Endothelial cell of umbilical vein (primary cell): ENCODE data around the gene SPRED3. TPM values are rescaled to one million over a fixed set of nuclear protein-coding genes. Genes with fewer than 3 reads are reported as not detected.

Experiments used
- BruUV-seq: library from RNA; stranded (reverse); fragments of 400-500 nt; replicated peaks from 2 replicates; lab custom pipeline; 2021; lab: Mats Ljungman, UMichigan
- CTCF ChIA-PET: fragments of 300-600, 350-600 bp; sonication (Branson Sonifier 250); formaldehyde crosslinking; loops from one replicate; lab custom pipeline; 2021; ENCODE audit warnings: antibody characterized with exemption, inconsistent platforms; lab: Charles Lee
- POLR2A ChIA-PET: fragments of 300-600, 350-600 bp; sonication (Branson Sonifier 250); formaldehyde crosslinking; loops from one replicate; lab custom pipeline; 2021; ENCODE audit warnings: antibody characterized with exemption, inconsistent platforms; lab: Charles Lee
- DNase-seq: peaks from one replicate; pipeline ENCODE4 v3.0.0-alpha.2; 2011; ENCODE audit warnings: low read depth, low spot score
- FAIRE-seq: peaks from 2 replicates; lab custom pipeline; 2011; peaks lifted over from hg19 to GRCh38; lab: Jason Lieb, UNC
- H2AFZ ChIP-seq: 2 replicates; pipeline ENCODE4 v1.6.0; 2012; ENCODE audit warnings: low read depth, low read length, control low read depth, inconsistent platforms
- H3K27ac ChIP-seq: 2 replicates; pipeline ENCODE4 v1.5.1; 2011; ENCODE audit warnings: low read depth, mild to moderate bottlenecking, control low read depth, low read length, moderate library complexity; ENCODE audit not compliant: insufficient read depth
- H3K27me3 ChIP-seq, 2 experiments: 2 replicates each; pipeline versions ENCODE4 v1.6.0 to v1.6.1; 2011; ENCODE audit warnings: low read length in 2 of 2, mixed read lengths in 1 of 2; ENCODE audit not compliant: control insufficient read depth in 2 of 2, insufficient read depth in 2 of 2
- H3K36me3 ChIP-seq, 2 experiments: 2 replicates in 1 of 2; 3 replicates in 1 of 2; pipeline ENCODE4 v1.5.1; 2011; ENCODE audit warnings: low read length in 2 of 2, mild to moderate bottlenecking in 1 of 2, moderate library complexity in 1 of 2; ENCODE audit not compliant: control insufficient read depth in 2 of 2, insufficient read depth in 2 of 2; ENCODE audit errors: extremely low read depth in 1 of 2
- H3K4me1 ChIP-seq: 3 replicates; pipeline ENCODE4 v1.5.1; 2011; ENCODE audit warnings: mild to moderate bottlenecking, low read length; ENCODE audit not compliant: control insufficient read depth, insufficient read depth; ENCODE audit errors: extremely low read depth
- H3K4me2 ChIP-seq: 2 replicates; pipeline ENCODE4 v1.6.1; 2011; ENCODE audit warnings: low read length, control low read depth, mixed read lengths; ENCODE audit not compliant: insufficient read depth
- H3K4me3 ChIP-seq, 3 experiments: fragments of 200-600 bp in 1 of 3; sonication (generic), shearing (Covaris generic) in 1 of 3; replicated peaks in 1 of 3; 2 replicates each; pipeline ENCODE4 v1.5.1; 2011 to 2016; ENCODE audit warnings: control low read depth in 3 of 3, low read length in 3 of 3, mild to moderate bottlenecking in 2 of 3, inconsistent platforms in 1 of 3, low read depth in 1 of 3, moderate library complexity in 1 of 3; ENCODE audit not compliant: insufficient read depth in 1 of 3
- H3K79me2 ChIP-seq: 2 replicates; pipeline ENCODE4 v1.6.0; 2012; ENCODE audit warnings: low read length, inconsistent platforms; ENCODE audit not compliant: control insufficient read depth, insufficient read depth
- H3K9ac ChIP-seq: replicated peaks from 2 replicates; pipeline ENCODE3; 2011; ENCODE audit warnings: low read length, control low read depth; ENCODE audit not compliant: insufficient read depth; ENCODE audit errors: extremely low read depth
- H3K9me1 ChIP-seq: replicated peaks from 3 replicates; pipeline ENCODE4 v1.6.0; 2011; ENCODE audit warnings: mild to moderate bottlenecking, low read length; ENCODE audit not compliant: control insufficient read depth, insufficient read depth; ENCODE audit errors: extremely low read depth
- H3K9me3 ChIP-seq: replicated peaks from 2 replicates; pipeline ENCODE4 v1.5.1; 2012; ENCODE audit warnings: low read length, inconsistent platforms; ENCODE audit not compliant: control insufficient read depth, insufficient read depth
- H4K20me1 ChIP-seq: replicated peaks from 2 replicates; pipeline ENCODE3; 2011; ENCODE audit warnings: mild to moderate bottlenecking, low read length; ENCODE audit not compliant: control insufficient read depth, insufficient read depth; ENCODE audit errors: extremely low read depth
- EZH2 ChIP-seq: IDR thresholded peaks from 2 replicates; pipeline ENCODE4 v1.6.1; 2012; ENCODE audit warnings: borderline replicate concordance, low read depth, mild to moderate bottlenecking, moderate library complexity, low read length, inconsistent platforms; ENCODE audit not compliant: severe bottlenecking
- FOS ChIP-seq: IDR thresholded peaks from 2 replicates; pipeline ENCODE4 v1.6.1; 2011; ENCODE audit warnings: mild to moderate bottlenecking, low read length, moderate library complexity, borderline replicate concordance; ENCODE audit not compliant: insufficient read depth
- GATA2 ChIP-seq: IDR thresholded peaks from 2 replicates; pipeline ENCODE4 v1.7.0; 2011; ENCODE audit warnings: low read depth, mild to moderate bottlenecking, moderate library complexity, mixed read lengths, low read length; ENCODE audit not compliant: insufficient read length, insufficient read depth
- JUN ChIP-seq: IDR thresholded peaks from 2 replicates; pipeline ENCODE4 v1.6.1; 2011; ENCODE audit warnings: borderline replicate concordance, low read depth; ENCODE audit not compliant: insufficient read length, insufficient read depth
- MYC ChIP-seq: IDR thresholded peaks from one replicate; pipeline ENCODE4 v1.6.1; 2011; ENCODE audit warnings: mild to moderate bottlenecking, low read depth, low read length
- POLR2A ChIP-seq: IDR thresholded peaks from 2 replicates; pipeline ENCODE4 v1.6.1; 2012; ENCODE audit warnings: low read depth, mild to moderate bottlenecking, control low read depth, low read length
- POLR2AphosphoS5 ChIP-seq: IDR thresholded peaks from 2 replicates; pipeline ENCODE4 v1.6.1; 2012; ENCODE audit warnings: low read depth, mild to moderate bottlenecking, control low read depth, low read length, moderate library complexity; ENCODE audit not compliant: insufficient read depth
- dilution Hi-C: fragments of 300-500 bp; cut with MboI; formaldehyde crosslinking; loops from one replicate; pipeline ENCODE4 v1.15.0; 2019; ENCODE audit warnings: low sequenced_read_pairs; ENCODE audit not compliant: extremely low pct_ligation_motif_present
- intact Hi-C: fragments of 100-400 bp; cut with micrococcal nuclease; formaldehyde crosslinking; loops from one replicate; pipeline ENCODE4 v1.10.0; 2022
- polyA plus RNA-seq, 4 experiments: library from polyadenylated mRNA; depleted of rRNA in 3 of 4; stranded (reverse) in 3 of 4; unstranded in 1 of 4; fragments of >200 nt; gene quantifications; 2 replicates each; pipeline versions ENCODE4 v1.2.1 to v1.2.3, GENCODE V29; 2011 to 2012; ENCODE audit warnings: missing spikeins in 1 of 4
- total RNA-seq: library from RNA; stranded (reverse); gene quantifications from 2 replicates; pipeline ENCODE4 v1.2.3, GENCODE V29; 2021
- TF ChIP-seq, protein P1 (sequence below): IDR thresholded peaks from 2 replicates; pipeline ENCODE4 v1.6.1; 2011; ENCODE audit not compliant: insufficient read depth, insufficient read length
- TF ChIP-seq, protein P2 (sequence below), 2 donors: IDR thresholded peaks; 1 replicate in 1 of 2; 2 replicates in 1 of 2; pipeline ENCODE4 v1.5.1; 2011; ENCODE audit warnings: low read length in 2 of 2, mild to moderate bottlenecking in 2 of 2, moderate library complexity in 2 of 2, control low read depth in 1 of 2, inconsistent platforms in 1 of 2, low read depth in 1 of 2; ENCODE audit not compliant: insufficient read depth in 1 of 2; ENCODE audit errors: extremely low read depth in 1 of 2

SPRED3 gene
- total and polyA plus RNA-seq, 2 donors (not counting 3 experiments of a cell fraction or from before 2014, with no cell fraction given): 5.7 to 15.7 TPM

- H4K20me1 ChIP-seq: no peaks in the 10 kb centered on the region
- H3K4me1 ChIP-seq: no peaks in the 10 kb centered on the region
- no peaks in the 10 kb centered on the region for H3K27me3 ChIP-seq
- H3K9ac ChIP-seq: no peak overlapping the region
- no peak overlapping the region for H3K27ac ChIP-seq
- no peaks in the 10 kb centered on the region for H3K9me1 ChIP-seq
- H3K36me3 ChIP-seq: no peaks in the 10 kb centered on the region
- dilution Hi-C loops (no loop called here), intact Hi-C loops (no loop called here)
- DNase-seq (no peak), FAIRE-seq (no peak)
- ChIA-PET POLR2A (no interaction called here), CTCF (no interaction called here)
- no peak overlapping the region for H3K4me2 ChIP-seq
- no peaks in the 10 kb centered on the region for H3K9me3 ChIP-seq
- H3K79me2 ChIP-seq: no peaks in the 10 kb centered on the region
- TF ChIP-seq, protein P1, sequence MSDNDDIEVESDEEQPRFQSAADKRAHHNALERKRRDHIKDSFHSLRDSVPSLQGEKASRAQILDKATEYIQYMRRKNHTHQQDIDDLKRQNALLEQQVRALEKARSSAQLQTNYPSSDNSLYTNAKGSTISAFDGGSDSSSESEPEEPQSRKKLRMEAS: no peak
- TF ChIP-seq MYC (no peak), EZH2 (no peak), FOS (no peak), POLR2A (no peak), GATA2 (no peak), JUN (no peak), POLR2AphosphoS5 (no peak)
- TF ChIP-seq, protein P2, sequence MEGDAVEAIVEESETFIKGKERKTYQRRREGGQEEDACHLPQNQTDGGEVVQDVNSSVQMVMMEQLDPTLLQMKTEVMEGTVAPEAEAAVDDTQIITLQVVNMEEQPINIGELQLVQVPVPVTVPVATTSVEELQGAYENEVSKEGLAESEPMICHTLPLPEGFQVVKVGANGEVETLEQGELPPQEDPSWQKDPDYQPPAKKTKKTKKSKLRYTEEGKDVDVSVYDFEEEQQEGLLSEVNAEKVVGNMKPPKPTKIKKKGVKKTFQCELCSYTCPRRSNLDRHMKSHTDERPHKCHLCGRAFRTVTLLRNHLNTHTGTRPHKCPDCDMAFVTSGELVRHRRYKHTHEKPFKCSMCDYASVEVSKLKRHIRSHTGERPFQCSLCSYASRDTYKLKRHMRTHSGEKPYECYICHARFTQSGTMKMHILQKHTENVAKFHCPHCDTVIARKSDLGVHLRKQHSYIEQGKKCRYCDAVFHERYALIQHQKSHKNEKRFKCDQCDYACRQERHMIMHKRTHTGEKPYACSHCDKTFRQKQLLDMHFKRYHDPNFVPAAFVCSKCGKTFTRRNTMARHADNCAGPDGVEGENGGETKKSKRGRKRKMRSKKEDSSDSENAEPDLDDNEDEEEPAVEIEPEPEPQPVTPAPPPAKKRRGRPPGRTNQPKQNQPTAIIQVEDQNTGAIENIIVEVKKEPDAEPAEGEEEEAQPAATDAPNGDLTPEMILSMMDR (IDR thresholded peaks at IDR 0.05; ENCODE audit: extremely low read depth in 1 of 2, insufficient read depth in 1 of 2, low read depth in 1 of 2, low read length in 2 of 2): no peak
- H3K4me3 ChIP-seq: no peak overlapping the region
- no TSS peak for BruUV-seq
- H2AFZ ChIP-seq: no peak overlapping the region
Observed at GRCh38 chr19:38448225-38448624, 59.7 kb downstream of the SPRED3 start.

Other genes with a start within 250 kb of the SPRED3 start
- gene DPF1, start 164.5 kb upstream of the SPRED3 start, total RNA-seq: 3.9 and 5.0 TPM in 2 replicates
- gene DPF1, start 164.5 kb upstream of the SPRED3 start, polyA plus RNA-seq: 1.6 and 2.0 TPM in 2 replicates
- gene PPP1R14A, start 132.3 kb upstream of the SPRED3 start, total RNA-seq: 5.3 and 16.3 TPM in 2 replicates
- 3.0 and 5.9 TPM in 2 replicates for gene PPP1R14A, start 132.3 kb upstream of the SPRED3 start, polyA plus RNA-seq
- 20.1 and 46.6 TPM in 2 replicates for gene SPINT2, start 124.1 kb upstream of the SPRED3 start, total RNA-seq
- 23.9 and 28.9 TPM in 2 replicates for gene SPINT2, start 124.1 kb upstream of the SPRED3 start, polyA plus RNA-seq
- 4.3 and 18.9 TPM in 2 replicates for gene C19orf33, start 84.4 kb upstream of the SPRED3 start, total RNA-seq
- gene C19orf33, start 84.4 kb upstream of the SPRED3 start, polyA plus RNA-seq: 34.1 and 54.0 TPM in 2 replicates
- 80.9 and 85.8 TPM in 2 replicates for gene YIF1B, start 72.8 kb upstream of the SPRED3 start, total RNA-seq
- 249 and 345 TPM in 2 replicates for gene YIF1B, start 72.8 kb upstream of the SPRED3 start, polyA plus RNA-seq
- gene KCNK6, start 68.9 kb upstream of the SPRED3 start, total RNA-seq: 8.0 and 11.3 TPM in 2 replicates
- gene KCNK6, start 68.9 kb upstream of the SPRED3 start, polyA plus RNA-seq: 7.4 and 7.7 TPM in 2 replicates
- 2.2 and 4.2 TPM in 2 replicates for gene CATSPERG, start 52.9 kb upstream of the SPRED3 start, total RNA-seq
- gene CATSPERG, start 52.9 kb upstream of the SPRED3 start, polyA plus RNA-seq: 0.77 and 0.81 TPM in 2 replicates
- 203 and 215 TPM in 2 replicates for gene PSMD8, start 14.1 kb upstream of the SPRED3 start, total RNA-seq
- 543 and 714 TPM in 2 replicates for gene PSMD8, start 14.1 kb upstream of the SPRED3 start, polyA plus RNA-seq
- 0.88 and 1.5 TPM in 2 replicates for gene GGN, start 663 bp upstream of the SPRED3 start, total RNA-seq
- gene GGN, start 663 bp upstream of the SPRED3 start, polyA plus RNA-seq: 0.39 and 0.73 TPM in 2 replicates
- gene FAM98C, start 14.4 kb downstream of the SPRED3 start, total RNA-seq: 13.0 and 15.4 TPM in 2 replicates
- gene FAM98C, start 14.4 kb downstream of the SPRED3 start, polyA plus RNA-seq: 12.6 and 16.5 TPM in 2 replicates
- not detected in 2 replicates for gene RASGRP4, start 37.5 kb downstream of the SPRED3 start, total RNA-seq
- gene RASGRP4, start 37.5 kb downstream of the SPRED3 start, polyA plus RNA-seq: not detected in 2 replicates
- gene RYR1, start 45.0 kb downstream of the SPRED3 start, total RNA-seq: 0.02 TPM in 1 of 2 replicates, not detected in the other
- gene RYR1, start 45.0 kb downstream of the SPRED3 start, polyA plus RNA-seq: under 0.01 TPM in 1 of 2 replicates, not detected in the other
- gene MAP4K1, start 229.3 kb downstream of the SPRED3 start, total RNA-seq: 1.2 and 1.6 TPM in 2 replicates
- 0.12 and 0.14 TPM in 2 replicates for gene MAP4K1, start 229.3 kb downstream of the SPRED3 start, polyA plus RNA-seq
- 267 and 277 TPM in 2 replicates for gene EIF3K, start 230.5 kb downstream of the SPRED3 start, total RNA-seq
- gene EIF3K, start 230.5 kb downstream of the SPRED3 start, polyA plus RNA-seq: 584 and 644 TPM in 2 replicates